Measurements from ENCODE around the gene ATCAY. TPM values are rescaled to one million over a fixed set of nuclear protein-coding genes. Genes with fewer than 3 reads are reported as not detected.

The ATCAY gene
- total and polyA plus RNA-seq, 5 donors: 0.05 TPM; not detected in 4

Small RNA genes within 50 kb of the gene (microRNA-seq; reads per million reads assigned to microRNA genes)
- gene MIR637: 0 reads per million in 2 donors

Other genes with a start within 250 kb of the ATCAY start
- gene PIP5K1C, start 180.2 kb upstream of the ATCAY start, total RNA-seq: 10 to 100 TPM; 38.8 to 48.3 (median 40.4) TPM
- 31.4 TPM for gene PIP5K1C, start 180.2 kb upstream of the ATCAY start, polyA plus RNA-seq
- not detected for gene TJP3, start 172.3 kb upstream of the ATCAY start, total RNA-seq
- 0.05 TPM for gene TJP3, start 172.3 kb upstream of the ATCAY start, polyA plus RNA-seq
- gene APBA3, start 119.0 kb upstream of the ATCAY start, total RNA-seq: 10 to 100 TPM; 10.5 to 14.0 (median 11.8) TPM
- 13.1 TPM for gene APBA3, start 119.0 kb upstream of the ATCAY start, polyA plus RNA-seq
- gene MRPL54, start 118.0 kb upstream of the ATCAY start, total RNA-seq: 10 to 100 TPM; 62.9 to 78.1 (median 69.4) TPM
- 129 TPM for gene MRPL54, start 118.0 kb upstream of the ATCAY start, polyA plus RNA-seq
- gene RAX2, start 108.5 kb upstream of the ATCAY start, total RNA-seq: not detected
- not detected for gene RAX2, start 108.5 kb upstream of the ATCAY start, polyA plus RNA-seq
- 1 to 10 TPM in 2 of 4 donors, under 1 TPM in 2; 0.51 to 1.8 (median 1.0) TPM for gene MATK, start 94.3 kb upstream of the ATCAY start, total RNA-seq
- 0.36 TPM for gene MATK, start 94.3 kb upstream of the ATCAY start, polyA plus RNA-seq
- under 1 TPM; 0.36 to 0.85 (median 0.65) TPM for gene ZFR2, start 11.6 kb upstream of the ATCAY start, total RNA-seq
- 0.86 TPM for gene ZFR2, start 11.6 kb upstream of the ATCAY start, polyA plus RNA-seq
- 1,000 to 10,000 TPM; 1,114 to 1,487 (median 1,236) TPM for gene NMRK2, start 52.4 kb downstream of the ATCAY start, total RNA-seq
- gene NMRK2, start 52.4 kb downstream of the ATCAY start, polyA plus RNA-seq: 1,838 TPM
- 100 to 1,000 TPM in 2 of 4 donors, 10 to 100 TPM in 2; 67.8 to 121 (median 93.4) TPM for gene DAPK3, start 90.4 kb downstream of the ATCAY start, total RNA-seq
- gene DAPK3, start 90.4 kb downstream of the ATCAY start, polyA plus RNA-seq: 122 TPM
- gene EEF2, start 104.8 kb downstream of the ATCAY start, total RNA-seq: 1,000 to 10,000 TPM; 2,000 to 2,630 (median 2,240) TPM
- gene EEF2, start 104.8 kb downstream of the ATCAY start, polyA plus RNA-seq: 1,037 TPM
- 10 to 100 TPM; 11.9 to 13.1 (median 12.5) TPM for gene PIAS4, start 127.1 kb downstream of the ATCAY start, total RNA-seq
- 9.6 TPM for gene PIAS4, start 127.1 kb downstream of the ATCAY start, polyA plus RNA-seq
- gene ZBTB7A, start 186.2 kb downstream of the ATCAY start, total RNA-seq: 10 to 100 TPM; 28.6 to 32.6 (median 31.6) TPM
- 17.5 TPM for gene ZBTB7A, start 186.2 kb downstream of the ATCAY start, polyA plus RNA-seq
- gene MAP2K2, start 243.4 kb downstream of the ATCAY start, total RNA-seq: 100 to 1,000 TPM; 113 to 134 (median 121) TPM
- gene MAP2K2, start 243.4 kb downstream of the ATCAY start, polyA plus RNA-seq: 151 TPM

Data from right cardiac atrium (tissue), 5 donors.